HG03354 (cell line): ENCODE measurements around the gene DUSP9.
"Not testable (repeated sequence)": the region's sequence is repeated elsewhere in the genome, so short reads cannot be mapped to it uniquely, and the experiment has no call there.

Experiments
- ATAC-seq: cut with Tn5 transposase; IDR thresholded peaks from one replicate; pipeline ENCODE4 v1.9.1; 2021; ENCODE audit warnings: mild to moderate bottlenecking; ENCODE audit not compliant: unreplicated experiment, poor library complexity, severe bottlenecking

DUSP9 gene, protein sequence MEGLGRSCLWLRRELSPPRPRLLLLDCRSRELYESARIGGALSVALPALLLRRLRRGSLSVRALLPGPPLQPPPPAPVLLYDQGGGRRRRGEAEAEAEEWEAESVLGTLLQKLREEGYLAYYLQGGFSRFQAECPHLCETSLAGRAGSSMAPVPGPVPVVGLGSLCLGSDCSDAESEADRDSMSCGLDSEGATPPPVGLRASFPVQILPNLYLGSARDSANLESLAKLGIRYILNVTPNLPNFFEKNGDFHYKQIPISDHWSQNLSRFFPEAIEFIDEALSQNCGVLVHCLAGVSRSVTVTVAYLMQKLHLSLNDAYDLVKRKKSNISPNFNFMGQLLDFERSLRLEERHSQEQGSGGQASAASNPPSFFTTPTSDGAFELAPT

DNA sequence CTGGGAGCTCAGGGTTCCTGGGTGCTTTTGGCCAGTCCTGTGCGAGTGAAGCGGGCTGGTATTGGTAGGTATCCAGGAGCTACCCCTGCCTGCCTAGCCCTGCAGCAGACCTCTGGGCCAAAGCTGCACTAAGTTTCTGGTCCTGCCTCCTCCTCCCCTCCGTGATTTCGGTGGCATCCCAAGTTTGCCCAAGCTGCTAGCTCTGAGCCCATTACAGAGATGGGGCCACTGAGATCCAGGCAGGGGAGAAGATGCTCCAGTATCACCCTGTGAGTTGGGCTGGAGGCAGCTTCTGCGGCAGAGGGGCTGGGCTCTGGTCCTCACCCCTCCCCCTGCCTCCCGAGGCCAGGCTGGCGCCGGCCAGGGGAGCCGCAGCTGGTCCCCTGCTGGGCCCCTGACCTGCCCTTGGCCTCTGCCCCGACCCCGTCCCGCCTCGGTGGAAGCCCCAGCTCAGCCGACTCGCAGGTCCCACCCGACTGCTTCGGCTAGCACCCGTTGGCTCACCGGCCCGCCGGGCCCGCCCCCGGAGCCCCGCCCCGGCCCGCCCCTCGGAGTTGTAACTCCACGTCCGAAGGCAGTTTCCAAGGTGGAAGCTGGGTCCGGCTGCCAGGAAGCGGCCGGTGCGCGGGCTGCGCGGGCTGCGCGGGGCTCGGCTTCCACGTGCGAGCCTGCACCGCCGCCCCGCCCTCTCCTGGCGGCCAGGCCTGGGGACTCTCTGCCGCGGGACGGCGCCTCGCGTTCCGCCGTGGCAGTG lies at the start of gene DUSP9:
DUSP9 (plus strand) TSS at position 584 of the 754 bp plus-strand sequence. CDS start 751 bp downstream, outside the sequence.
- no peak for ATAC-seq

DNA sequence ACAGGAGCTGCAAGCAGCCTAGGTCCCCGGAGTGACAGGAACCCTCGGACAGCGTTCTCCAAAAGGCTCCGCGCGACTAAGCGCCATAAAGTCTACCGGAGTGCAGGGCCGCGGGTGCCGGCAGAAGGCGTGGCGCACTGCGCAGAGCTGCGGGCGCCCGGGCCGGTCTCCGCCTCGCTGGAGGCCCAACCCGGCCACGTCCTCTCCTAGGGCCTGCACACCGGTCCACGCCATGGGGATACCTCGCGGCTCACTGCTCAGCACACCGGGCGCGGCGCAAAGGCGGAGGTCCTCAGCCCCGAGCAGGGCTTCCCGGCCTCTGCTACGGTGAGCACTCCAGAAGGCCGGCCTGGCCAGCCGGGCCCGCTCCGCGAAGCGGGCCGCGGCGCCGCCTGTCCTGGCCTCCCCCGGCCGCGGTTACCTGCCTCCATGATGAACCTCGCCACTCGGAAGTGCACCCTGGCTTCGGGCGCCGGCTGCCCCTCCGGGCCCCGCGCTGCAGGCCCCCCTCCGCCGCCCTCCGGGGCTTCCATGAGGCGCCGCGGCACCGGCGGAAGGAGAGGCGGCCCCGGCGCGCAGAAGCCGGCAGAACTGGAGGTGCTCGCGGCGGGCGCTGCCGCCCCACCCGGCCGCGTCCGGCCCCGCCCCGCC lies 48.3 kb upstream of the DUSP9 start, which contains the start of gene CCNQ:
CCNQ (minus strand) TSS at position 599 of the 651 bp plus-strand sequence; CDS start at position 533, 66 bp downstream.
- ATAC-seq, result peak; percentile 57

DNA sequence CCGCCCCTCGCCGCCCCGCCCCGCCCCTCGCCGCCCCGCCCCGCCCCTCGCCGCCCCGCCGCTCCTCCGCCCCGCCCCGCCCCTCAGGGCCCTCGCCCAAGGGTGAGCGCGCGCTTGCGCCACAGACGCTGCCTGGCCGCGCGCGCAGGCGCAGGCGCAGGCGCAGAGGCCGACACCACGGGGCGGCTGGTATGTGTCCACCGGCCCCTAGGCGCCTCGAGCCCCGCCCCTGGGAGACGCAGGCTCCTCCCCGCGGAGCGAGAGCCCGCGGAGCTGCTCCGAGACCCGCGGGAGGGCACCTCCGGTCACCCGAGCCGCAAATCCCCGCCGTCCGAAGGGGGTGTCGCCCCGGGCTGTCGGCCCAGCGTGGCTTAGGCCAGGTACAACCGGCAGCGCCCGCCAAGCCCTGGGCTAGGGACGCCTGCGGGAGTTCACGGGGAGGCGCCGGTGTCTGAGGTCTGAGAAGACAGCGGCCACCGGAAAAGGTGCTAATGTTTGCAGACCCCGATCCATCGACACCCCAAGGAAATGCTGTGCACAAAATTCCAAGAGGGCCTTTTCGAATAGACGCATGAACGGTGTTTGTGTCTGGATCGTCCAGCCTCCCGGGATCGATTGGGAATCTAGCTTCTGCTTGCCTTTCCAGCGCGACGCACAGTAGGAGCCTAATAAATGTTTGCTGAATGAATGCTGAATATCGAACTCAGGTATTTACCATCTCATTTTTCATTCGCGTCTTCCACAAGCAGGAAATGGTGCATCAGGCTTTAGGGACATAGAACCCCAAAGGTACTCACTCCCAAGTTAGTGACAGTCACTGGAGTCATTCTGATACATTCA lies 47.6 kb upstream of the DUSP9 start:
- ATAC-seq, result peak; percentile 87

DNA sequence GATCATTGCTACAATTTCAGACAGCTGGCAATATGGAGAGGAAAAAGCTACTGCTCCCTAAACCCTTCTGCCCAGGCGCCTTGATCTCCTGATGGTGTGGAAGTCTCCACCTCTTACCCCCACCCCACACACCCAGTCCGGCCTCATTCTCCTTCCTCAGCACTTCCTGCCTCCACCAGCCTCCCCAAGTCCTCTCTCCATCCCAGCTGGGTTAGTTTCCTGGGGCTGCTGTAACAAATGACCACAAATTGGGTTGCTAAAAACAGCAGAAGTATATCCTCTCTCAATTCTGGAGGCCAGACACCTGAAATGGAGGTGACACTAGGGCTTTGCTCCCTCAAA lies 47.0 kb upstream of the DUSP9 start:
- no peak for ATAC-seq

DNA sequence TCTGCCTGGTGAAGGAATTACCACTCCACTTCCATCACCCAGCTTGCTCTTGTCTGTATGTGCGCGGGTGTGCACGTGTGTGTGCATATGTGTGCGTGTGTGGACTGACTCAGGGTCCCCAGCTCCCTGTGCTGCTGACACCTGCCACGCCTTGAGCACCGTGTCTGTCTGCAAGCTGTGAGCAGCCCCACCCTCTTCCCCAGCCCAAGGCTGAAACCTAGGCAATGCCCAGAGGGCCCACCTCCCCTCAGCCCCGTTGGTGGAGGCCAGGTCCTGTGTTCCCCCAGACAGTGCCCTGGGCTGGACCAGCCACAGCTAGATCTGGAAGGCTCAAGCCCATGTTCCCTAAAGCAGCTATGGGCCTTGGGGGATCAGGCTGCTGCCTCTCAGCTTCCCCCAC lies 46.1 kb upstream of the DUSP9 start:
- ATAC-seq, result no peak

DNA sequence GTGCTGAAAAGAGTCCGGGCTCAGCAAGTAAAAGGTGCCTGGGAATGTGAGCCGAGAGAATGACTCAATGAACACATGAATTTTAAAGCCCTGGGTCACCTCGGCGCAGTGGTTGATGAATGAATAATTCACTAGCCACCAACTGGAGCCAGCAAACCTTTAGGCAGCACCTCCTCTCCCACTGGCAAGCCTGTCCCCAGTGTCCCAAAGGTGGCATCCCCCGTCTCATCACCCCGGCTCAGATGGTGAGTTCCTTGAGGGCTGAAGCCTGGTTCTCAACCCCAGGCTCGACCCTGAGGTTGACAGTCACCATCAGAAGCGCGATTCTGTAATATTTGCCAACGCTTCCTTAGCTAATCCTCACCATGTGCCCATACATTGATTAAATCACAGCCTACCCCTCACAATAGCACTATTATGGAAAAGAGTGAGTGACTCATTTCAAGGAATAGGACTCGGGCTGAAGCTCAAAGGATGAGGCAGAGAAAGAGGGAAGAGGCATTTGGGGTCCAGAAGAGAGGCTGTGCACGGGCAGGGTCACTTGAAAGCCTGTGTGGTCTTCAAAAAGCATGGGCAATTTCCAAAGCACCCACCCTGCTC lies 45.4 kb upstream of the DUSP9 start:
- ATAC-seq, result no peak

DNA sequence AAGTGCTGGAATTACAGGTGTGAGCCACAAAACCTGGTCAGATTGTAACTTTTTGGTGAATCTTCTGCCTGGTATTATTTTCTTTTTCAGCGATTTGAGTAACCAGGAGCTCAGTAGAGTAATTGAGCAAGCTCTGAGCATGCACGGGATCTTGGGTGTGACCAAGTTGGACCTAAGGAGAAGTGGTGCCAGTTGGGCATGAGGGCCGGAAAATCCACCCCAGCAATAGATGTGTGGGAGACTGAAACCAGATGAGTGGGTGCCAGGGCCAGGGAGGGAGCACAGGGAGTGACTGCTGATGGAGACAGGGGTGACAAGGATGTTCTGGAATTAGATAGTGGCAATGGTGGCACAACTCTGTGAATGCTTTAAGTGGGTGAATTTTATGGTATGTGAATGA lies 44.4 kb upstream of the DUSP9 start:
- no peak for ATAC-seq

DNA sequence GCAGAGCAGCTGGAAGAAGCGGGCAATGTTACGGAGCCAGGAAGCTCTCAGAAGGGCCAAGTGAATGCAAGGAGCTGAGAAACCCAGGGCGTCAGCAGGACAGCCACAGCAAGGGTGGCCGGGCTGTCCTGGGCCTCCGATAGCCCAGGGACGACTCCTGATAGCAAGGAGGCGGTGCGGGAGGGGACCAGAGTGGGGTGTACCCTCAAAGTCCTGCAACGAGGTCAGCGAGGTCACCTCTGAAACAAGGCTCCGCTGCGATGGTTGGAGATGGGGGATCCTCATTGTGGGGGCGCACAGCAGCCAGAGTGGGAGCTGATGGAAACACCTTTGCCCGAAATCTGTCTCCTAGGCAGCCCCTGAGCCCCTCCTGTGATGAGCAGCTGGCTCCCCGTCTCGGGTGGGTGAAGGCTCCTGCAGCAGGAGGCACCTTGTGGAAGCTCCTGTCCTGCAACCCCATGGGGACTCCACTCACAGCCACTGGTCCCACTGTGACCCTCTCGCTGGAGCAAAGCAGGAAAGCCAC lies 43.8 kb upstream of the DUSP9 start:
- no peak for ATAC-seq

DNA sequence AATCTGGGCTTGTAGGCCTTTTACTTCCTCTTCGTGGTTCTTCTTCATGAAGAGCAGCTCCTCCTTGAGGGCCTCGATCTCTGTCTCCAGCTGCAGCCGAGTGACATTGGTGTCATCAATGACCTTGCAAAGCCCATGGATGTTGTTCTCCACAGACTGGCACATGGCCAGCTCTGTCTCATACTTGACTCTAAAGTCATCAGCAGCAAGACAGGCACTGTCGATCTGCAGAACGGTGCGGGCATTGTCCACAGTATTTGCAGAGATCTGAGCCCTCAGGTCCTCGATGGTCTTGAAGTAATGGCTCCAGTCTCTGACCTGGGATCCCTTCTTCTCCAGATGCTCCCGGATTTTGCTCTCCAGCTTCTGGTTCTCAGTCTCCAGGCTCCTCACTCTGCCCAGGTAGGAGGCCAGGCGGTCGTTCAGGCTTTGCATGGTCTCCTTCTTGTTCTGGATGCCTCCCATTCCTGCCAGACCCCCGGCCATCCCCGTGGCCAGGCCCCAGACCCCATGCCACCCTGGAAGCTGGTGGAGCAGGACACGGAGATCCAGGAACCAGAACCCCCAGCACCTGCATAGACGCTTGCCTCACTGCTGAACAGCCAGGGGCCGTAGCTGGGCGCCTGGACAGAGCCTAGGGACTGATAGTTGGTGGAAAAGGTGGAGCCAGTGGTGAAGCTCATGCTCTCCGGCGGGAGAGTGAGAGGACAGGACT lies 42.2 kb upstream of the DUSP9 start:
- not testable (repeated sequence) for ATAC-seq

DNA sequence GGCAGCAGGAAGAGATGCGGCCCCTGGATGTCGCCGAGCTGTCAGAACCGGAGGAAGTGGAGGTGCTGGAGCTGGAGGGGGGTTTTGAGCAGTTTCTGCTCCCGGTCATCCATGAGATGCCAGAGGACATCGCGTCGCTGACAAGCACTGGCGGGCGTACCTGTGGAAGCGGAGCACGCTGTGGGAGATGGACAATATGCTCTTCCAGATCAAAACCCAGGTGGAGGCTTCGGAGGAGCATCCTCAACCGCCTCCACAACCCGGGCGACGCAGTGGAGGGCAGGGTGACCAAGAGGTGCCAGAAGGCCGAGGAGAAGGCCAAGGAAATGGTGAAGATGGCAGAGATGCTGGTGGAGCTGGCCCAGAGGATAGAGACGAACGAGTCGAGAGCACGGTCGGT lies 40.5 kb upstream of the DUSP9 start:
- no peak for ATAC-seq

DNA sequence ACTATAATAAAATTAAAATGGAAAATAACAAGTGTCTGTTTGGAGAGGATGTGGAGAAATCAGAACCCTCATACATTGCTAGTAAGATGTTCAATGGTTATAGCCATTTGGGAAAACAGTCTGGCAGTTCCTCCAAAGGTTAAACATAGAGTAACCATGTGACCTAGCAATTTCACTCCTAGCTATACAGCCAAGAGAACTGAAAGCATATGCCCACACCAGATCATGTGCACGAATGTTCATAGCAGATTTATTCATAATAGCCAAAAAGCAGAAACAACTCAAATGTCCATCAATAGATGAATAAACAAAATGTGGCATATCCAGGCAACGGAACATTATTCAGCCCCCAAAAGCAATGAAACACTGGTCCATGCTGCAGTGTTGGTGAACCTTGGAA lies 38.6 kb upstream of the DUSP9 start:
- ATAC-seq, result no peak

DNA sequence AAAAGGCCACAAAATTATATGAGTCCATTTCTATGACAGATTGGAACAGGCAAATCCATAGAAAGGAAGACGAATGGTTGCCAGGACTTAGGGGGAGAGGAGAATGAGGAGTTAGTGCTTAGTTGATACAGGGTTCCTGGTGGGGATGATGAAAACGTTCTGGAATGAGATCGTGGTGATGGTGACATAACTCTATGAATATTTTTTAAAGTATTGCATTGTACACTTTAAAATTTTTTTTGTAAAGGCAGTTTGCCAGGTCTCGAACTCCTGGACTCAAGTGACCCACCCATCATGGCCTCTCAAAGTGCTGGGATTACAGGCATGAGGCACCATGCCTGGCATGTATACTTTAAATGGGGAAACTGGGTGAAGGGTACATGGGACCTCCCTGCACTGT lies 38.2 kb upstream of the DUSP9 start:
- no peak for ATAC-seq

DNA sequence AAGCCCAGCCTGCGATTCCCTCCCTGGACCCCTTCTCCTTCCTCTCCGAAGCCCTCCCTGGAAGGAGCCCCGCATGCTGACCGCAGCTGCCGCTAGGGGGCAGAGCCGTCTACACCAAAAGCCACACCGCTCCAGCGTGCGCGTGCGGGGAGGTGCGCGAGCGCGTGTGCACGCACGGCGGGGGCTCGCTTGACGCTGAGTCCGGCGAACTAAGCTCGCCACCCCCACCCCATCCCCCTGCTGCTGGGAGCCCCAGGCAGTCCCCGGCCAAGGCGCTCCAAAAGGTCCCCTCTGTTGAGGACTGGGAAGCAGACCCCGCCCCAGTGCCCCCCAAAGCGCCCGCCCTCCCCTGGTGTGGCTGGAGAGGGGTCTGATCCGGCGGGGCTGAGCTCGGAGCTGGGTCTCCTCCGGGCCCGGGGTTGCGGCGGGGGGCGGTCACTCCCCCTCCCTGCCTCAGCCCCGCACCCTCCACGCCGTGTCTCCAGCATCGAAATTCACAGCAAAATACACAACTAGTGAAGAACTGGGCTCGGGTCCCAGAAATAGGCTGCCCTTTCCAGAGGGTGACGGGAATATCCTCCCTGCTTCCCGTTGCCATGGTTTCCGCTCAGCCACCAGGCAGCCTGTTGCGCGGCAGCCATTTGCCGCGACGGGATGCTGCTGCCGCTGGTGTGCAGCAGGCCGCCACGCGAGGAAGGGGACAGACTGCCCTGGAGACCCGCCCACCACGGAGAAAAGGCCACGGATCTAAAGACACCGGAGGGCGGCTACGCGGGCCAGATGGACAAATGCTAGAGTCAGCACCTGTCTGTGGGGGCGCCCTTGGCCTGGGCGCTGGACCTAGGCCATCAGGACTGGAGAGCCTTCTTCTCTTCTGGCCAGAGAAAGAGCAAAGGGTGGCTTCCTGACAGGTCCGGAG lies 36.8 kb upstream of the DUSP9 start:
- peak; percentile 72 for ATAC-seq

DNA sequence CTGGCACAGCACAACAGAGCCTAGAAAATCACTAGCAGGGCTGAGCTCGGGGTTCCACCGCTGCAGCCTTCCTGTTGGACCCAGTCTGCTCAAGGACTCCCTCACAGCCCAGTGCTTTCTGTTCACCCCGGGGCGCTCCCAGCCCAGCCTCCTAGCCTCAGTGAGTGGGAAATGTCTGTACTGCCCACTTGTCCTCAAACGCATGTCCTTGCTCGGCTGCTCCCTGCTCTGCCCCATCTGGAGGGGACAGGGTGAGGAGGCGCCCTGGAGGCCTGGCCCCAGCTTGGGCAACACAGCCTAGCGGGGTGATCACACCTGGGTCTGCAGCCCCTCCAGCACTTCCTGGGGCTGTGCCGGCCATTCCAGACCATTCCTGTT lies 36.2 kb upstream of the DUSP9 start:
- ATAC-seq, result no peak

DNA sequence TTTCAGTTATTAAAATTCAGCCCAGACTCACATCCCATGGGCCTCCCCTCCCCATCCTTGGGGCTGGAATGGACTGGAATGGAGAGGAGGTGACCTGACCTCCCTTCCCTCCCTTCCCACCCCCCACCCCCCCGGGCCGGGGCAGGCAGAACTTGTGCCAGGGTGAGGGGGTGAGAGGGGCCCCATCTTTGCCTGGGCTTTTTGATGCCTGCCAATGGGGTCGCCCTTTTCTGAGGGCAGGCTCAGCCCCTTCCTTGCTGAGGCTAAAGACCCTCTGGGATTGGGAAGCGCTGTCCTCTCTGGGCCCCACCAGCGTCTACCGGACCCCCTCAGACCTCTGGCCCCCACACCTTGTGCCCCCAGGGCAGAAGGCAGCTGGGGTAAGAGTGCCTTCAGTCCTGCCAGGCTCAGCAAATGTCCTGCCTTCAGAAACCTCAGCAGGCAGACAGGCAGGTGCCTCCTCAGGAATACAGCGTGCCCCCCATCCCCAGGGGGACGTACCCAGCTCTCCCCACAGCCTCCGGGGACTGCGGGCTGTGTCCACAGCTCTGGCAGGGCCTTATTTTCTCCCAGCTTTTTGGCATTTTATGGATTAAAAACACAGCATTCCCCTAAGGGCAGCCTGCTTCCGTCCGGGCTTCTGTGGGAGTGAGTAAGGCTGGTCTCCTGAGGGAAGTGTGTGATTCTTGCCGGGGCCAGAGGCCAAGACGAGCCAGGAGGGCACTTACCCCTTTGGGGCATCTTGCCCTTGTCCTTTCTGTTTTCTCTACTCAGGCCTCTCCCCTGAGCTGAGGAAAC lies 35.5 kb upstream of the DUSP9 start:
- no peak for ATAC-seq

DNA sequence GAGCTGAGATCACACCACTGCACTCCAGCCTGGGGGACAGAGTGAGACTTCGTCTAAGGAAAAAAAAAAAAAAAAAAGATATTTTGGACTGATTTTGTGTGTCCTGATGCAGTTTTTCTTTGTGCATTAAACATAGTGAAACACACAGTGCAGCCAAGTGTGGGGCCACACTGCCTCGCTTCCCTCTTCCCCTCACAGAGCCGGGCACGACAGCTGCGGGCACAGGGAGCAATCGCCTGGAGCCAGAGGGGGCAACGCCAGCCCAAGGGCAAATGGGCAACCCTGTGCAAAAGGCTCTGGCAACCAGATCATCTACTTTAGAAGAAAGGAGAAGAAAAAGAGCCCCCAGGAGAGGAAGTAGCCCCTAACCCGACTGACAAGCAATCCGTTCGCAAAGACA lies 34.6 kb upstream of the DUSP9 start:
- no peak for ATAC-seq

DNA sequence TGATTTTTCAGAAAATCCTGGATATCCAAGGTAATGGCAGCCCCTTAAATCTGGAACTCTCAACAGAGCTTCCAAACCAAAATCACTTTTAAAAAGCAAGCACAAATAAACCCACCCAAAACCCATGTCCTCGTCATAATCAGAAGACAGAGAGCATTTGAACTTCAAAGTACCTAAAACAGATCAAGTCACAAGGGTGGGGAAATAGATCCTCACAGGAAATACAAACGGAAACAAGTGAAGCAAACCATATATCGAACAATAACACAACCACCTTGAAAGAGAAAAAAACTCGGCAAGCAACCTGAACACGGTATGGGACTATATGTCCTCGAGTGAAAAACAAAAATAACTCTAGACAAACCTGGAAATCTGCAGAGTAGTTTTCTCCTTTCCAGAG lies 32.2 kb upstream of the DUSP9 start:
- no peak for ATAC-seq
